Measurements from ENCODE around the gene EIF4G1.

EIF4G1 gene

GRCh38 chr3:184352149-184352785 lies 37.9 kb downstream of the EIF4G1 start:
- no peak for DNase-seq (ENCODE audit: low read depth in 2 of 2)

GRCh38 chr3:184352897-184353545 lies 38.6 kb downstream of the EIF4G1 start:
- DNase-seq (ENCODE audit: low read depth in 2 of 2) = no peak

GRCh38 chr3:184353546-184353941 lies 39.1 kb downstream of the EIF4G1 start:
- DNase-seq (ENCODE audit: low read depth in 2 of 2) = no peak

- peak in 1 of 2 donors; percentile 32 for DNase-seq (ENCODE audit: low read depth in 2 of 2)
Measured at GRCh38 chr3:184354121-184354728, 39.8 kb downstream of the EIF4G1 start.

GRCh38 chr3:184354754-184355153 lies 40.3 kb downstream of the EIF4G1 start:
- no peak for DNase-seq (ENCODE audit: low read depth in 2 of 2)

- no peak for DNase-seq (ENCODE audit: low read depth in 2 of 2)
Measured at GRCh38 chr3:184355261-184356040, 41.0 kb downstream of the EIF4G1 start.

- DNase-seq (ENCODE audit: low read depth in 2 of 2) = no peak
Measured at GRCh38 chr3:184357248-184358123, 43.1 kb downstream of the EIF4G1 start.

GRCh38 chr3:184358124-184358767 lies 43.8 kb downstream of the EIF4G1 start:
- no peak for DNase-seq (ENCODE audit: low read depth in 2 of 2)

GRCh38 chr3:184358921-184359350 lies 44.5 kb downstream of the EIF4G1 start:
- DNase-seq (ENCODE audit: low read depth in 2 of 2) = no peak

- DNase-seq (ENCODE audit: low read depth in 2 of 2) = no peak
Measured at GRCh38 chr3:184359610-184360009, 45.2 kb downstream of the EIF4G1 start.

- no peak for DNase-seq (ENCODE audit: low read depth in 2 of 2)
Measured at GRCh38 chr3:184360070-184360928, 45.9 kb downstream of the EIF4G1 start.

- DNase-seq (ENCODE audit: low read depth in 2 of 2) = no peak
Measured at GRCh38 chr3:184360929-184361531, 46.6 kb downstream of the EIF4G1 start.

GRCh38 chr3:184361532-184361931 lies 47.1 kb downstream of the EIF4G1 start, which contains the start of the genes CLCN2 and POLR2H:
CLCN2 (minus strand) TSS chr3:184361605; CDS start chr3:184361479, 126 bp downstream.
POLR2H (plus strand) TSS chr3:184361710; CDS start chr3:184363493, 1,783 bp downstream.
- DNase-seq (ENCODE audit: low read depth in 2 of 2) = peak; percentile 4 to 22

GRCh38 chr3:184361932-184362667 lies 47.7 kb downstream of the EIF4G1 start:
- peak in 1 of 2 donors; percentile 10 for DNase-seq (ENCODE audit: low read depth in 2 of 2)

- DNase-seq (ENCODE audit: low read depth in 2 of 2) = peak; percentile 90 to 93
Measured at GRCh38 chr3:184362668-184363546, 48.5 kb downstream of the EIF4G1 start.

- DNase-seq (ENCODE audit: low read depth in 2 of 2) = no peak
Measured at GRCh38 chr3:184366619-184367289, 52.3 kb downstream of the EIF4G1 start.

- no peak for DNase-seq (ENCODE audit: low read depth in 2 of 2)
Measured at GRCh38 chr3:184368116-184368515, 53.7 kb downstream of the EIF4G1 start.

Data from stimulated activated CD8-positive, alpha-beta memory T cell treated with anti-CD3 and anti-CD28 coated beads, Interleukin-15, amount 100 ng/mL, for 4 hours (primary cell).